Parathyroid adenoma (tissue), 2 donors: ENCODE measurements around the gene FFAR1.

ENCODE experiments used
- H2AFZ ChIP-seq: fragments of 300-600 bp; sonication (generic); one replicate; pipeline ENCODE4 v1.7.0; 2017; ENCODE audit warnings: antibody characterized with exemption, mild to moderate bottlenecking
- H3K27ac ChIP-seq: fragments of 300-600 bp; sonication (generic); one replicate; pipeline ENCODE4 v1.7.0; 2017
- H3K27me3 ChIP-seq: fragments of 300-600 bp; sonication (generic); one replicate; pipeline ENCODE4 v1.7.0; 2017; ENCODE audit warnings: low read length; ENCODE audit not compliant: control insufficient read depth, insufficient read depth
- H3K36me3 ChIP-seq: fragments of 300-600 bp; sonication (generic); one replicate; pipeline ENCODE4 v1.7.0; 2017; ENCODE audit warnings: low read length; ENCODE audit not compliant: control insufficient read depth, insufficient read depth
- H3K4me1 ChIP-seq: fragments of 300-600 bp; sonication (generic); one replicate; pipeline ENCODE4 v1.7.0; 2017; ENCODE audit warnings: control low read depth
- H3K4me2 ChIP-seq: fragments of 300-600 bp; sonication (generic); one replicate; pipeline ENCODE4 v1.7.0; 2017; ENCODE audit warnings: low read length
- H3K4me3 ChIP-seq: fragments of 300-600 bp; sonication (generic); one replicate; pipeline ENCODE4 v1.7.0; 2017; ENCODE audit warnings: low read depth, low read length
- H3K79me2 ChIP-seq: fragments of 300-600 bp; sonication (generic); one replicate; pipeline ENCODE4 v1.7.0; 2017; ENCODE audit warnings: control low read depth
- H3K9ac ChIP-seq: fragments of 300-600 bp; sonication (generic); one replicate; pipeline ENCODE4 v1.7.0; 2017; ENCODE audit warnings: mild to moderate bottlenecking
- H3K9me3 ChIP-seq: fragments of 300-600 bp; sonication (generic); one replicate; pipeline ENCODE4 v1.7.0; 2017; ENCODE audit warnings: low read length; ENCODE audit not compliant: control insufficient read depth
- TF ChIP-seq, protein P1 (sequence below): fragments of 300-600 bp; sonication (generic); IDR thresholded peaks from one replicate; pipeline ENCODE4 v1.7.0; 2017; ENCODE audit warnings: antibody characterized with exemption, mild to moderate bottlenecking
- donor health status: primary hyperparathyroidism.

The FFAR1 gene

DNA sequence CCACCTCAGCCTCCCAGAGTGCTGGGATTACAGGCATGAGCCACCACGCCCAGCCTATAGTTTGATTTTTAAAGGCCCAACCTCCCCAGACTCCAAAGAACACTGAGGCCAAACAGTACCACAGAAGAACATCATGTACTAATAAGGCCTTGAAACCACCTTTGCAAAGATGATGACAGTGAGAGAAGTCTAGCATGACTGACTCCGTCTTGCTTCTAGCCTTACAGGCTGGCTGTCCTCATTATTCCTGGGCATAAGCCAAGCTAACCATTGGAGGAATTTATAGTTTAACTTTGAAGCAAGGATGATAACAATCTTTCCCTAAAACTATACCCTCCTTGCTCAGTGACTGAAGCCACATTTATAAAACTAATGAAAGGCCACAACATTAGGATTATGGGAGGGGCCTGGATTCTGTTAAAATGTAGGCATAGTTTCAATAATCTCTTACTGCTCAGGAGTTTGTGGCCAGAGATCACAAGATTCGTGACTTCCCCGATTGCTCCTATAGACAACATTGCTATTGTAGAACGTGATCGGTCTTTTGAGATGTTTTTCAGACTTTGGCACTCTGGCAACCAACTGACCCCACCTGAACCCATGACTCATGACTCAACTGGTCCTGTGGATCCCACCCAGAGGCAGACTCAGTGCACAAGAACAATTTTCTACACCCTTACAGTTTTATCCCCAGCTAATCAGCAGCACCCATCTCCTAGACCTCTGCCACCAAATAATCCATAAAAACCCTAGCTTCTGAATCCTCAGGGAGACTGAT lies 40.8 kb downstream of the FFAR1 start:
- peak overlapping the region; percentile 92 for H3K27ac ChIP-seq
- H3K4me3 ChIP-seq, result no peak overlapping the region
- no peaks in the 10 kb centered on the region for H3K27me3 ChIP-seq
- H3K79me2 ChIP-seq, result no peaks in the 10 kb centered on the region
- H3K4me2 ChIP-seq, result peak overlapping the region; percentile 64
- peak overlapping the region; percentile 68 for H2AFZ ChIP-seq
- no peaks in the 10 kb centered on the region for H3K36me3 ChIP-seq
- H3K9ac ChIP-seq, result no peak overlapping the region
- no peaks in the 10 kb centered on the region for H3K9me3 ChIP-seq
- TF ChIP-seq, protein P1, sequence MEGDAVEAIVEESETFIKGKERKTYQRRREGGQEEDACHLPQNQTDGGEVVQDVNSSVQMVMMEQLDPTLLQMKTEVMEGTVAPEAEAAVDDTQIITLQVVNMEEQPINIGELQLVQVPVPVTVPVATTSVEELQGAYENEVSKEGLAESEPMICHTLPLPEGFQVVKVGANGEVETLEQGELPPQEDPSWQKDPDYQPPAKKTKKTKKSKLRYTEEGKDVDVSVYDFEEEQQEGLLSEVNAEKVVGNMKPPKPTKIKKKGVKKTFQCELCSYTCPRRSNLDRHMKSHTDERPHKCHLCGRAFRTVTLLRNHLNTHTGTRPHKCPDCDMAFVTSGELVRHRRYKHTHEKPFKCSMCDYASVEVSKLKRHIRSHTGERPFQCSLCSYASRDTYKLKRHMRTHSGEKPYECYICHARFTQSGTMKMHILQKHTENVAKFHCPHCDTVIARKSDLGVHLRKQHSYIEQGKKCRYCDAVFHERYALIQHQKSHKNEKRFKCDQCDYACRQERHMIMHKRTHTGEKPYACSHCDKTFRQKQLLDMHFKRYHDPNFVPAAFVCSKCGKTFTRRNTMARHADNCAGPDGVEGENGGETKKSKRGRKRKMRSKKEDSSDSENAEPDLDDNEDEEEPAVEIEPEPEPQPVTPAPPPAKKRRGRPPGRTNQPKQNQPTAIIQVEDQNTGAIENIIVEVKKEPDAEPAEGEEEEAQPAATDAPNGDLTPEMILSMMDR, result no peak
- H3K4me1 ChIP-seq, result peaks cover 32% of the 10 kb centered on the region

DNA sequence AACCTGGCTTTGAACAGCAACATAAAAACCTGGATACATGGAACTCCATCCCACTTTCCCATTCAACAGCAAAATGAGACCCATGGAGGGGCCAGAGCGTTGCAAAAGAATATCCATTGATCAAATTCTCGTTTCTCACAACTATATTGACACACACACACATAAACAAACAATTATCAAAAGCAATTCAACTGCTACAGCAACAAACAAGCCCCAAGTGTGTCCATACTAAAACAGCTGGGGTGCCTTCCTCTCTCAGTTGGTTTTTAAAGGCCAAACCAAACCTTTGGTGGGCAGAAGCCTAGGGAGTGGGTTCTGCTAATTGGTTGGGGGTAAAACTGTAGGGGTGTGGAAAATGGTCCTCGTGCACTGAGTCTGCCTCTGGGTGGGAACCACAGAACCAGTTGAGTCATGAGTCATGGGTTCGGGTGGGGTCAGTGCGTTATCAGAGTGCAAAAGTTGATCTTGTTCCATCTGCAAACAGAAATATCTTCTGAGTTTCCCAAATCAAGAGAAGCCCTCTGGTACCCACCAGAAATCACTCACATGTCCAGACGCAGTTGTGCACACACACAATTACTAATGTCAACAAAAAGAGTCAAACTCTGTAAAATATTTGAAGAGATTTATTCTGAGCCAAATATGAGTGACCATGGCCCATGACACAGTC lies 41.6 kb downstream of the FFAR1 start:
- H3K4me3 ChIP-seq, result no peak overlapping the region
- H3K4me2 ChIP-seq, result peak overlapping the region; percentile 64
- no peaks in the 10 kb centered on the region for H3K27me3 ChIP-seq
- no peak overlapping the region for H3K9ac ChIP-seq
- H3K4me1 ChIP-seq, result peaks cover 37% of the 10 kb centered on the region
- H2AFZ ChIP-seq, result peak overlapping the region; percentile 68
- H3K79me2 ChIP-seq, result no peaks in the 10 kb centered on the region
- TF ChIP-seq, protein P1, result no peak
- H3K36me3 ChIP-seq, result no peaks in the 10 kb centered on the region
- no peaks in the 10 kb centered on the region for H3K9me3 ChIP-seq
- H3K27ac ChIP-seq, result peak overlapping the region; percentile 92

- H3K27ac ChIP-seq, result no peak overlapping the region
- TF ChIP-seq, protein P1, result no peak
Observed at GRCh38 chr19:35392742-35393715, 45.3 kb downstream of the FFAR1 start.

GRCh38 chr19:35395382-35396199 lies 47.9 kb downstream of the FFAR1 start:
- no peak overlapping the region for H3K9ac ChIP-seq
- no peaks in the 10 kb centered on the region for H3K9me3 ChIP-seq
- no peak overlapping the region for H3K27ac ChIP-seq
- peak overlapping the region; percentile 73 for H2AFZ ChIP-seq
- TF ChIP-seq, protein P1, result no peak
- no peak overlapping the region for H3K4me3 ChIP-seq
- H3K27me3 ChIP-seq, result no peaks in the 10 kb centered on the region
- H3K4me2 ChIP-seq, result no peak overlapping the region
- H3K4me1 ChIP-seq, result peaks cover 34% of the 10 kb centered on the region
- no peaks in the 10 kb centered on the region for H3K36me3 ChIP-seq
- no peaks in the 10 kb centered on the region for H3K79me2 ChIP-seq

More at GRCh38 chr19:35392742-35393715, 45.3 kb downstream of the FFAR1 start:
- H3K4me2 ChIP-seq, result no peak overlapping the region
- H3K36me3 ChIP-seq, result no peaks in the 10 kb centered on the region
- H3K4me3 ChIP-seq, result no peak overlapping the region
- H2AFZ ChIP-seq, result peak overlapping the region; percentile 16
- peaks cover 42% of the 10 kb centered on the region for H3K4me1 ChIP-seq
- no peaks in the 10 kb centered on the region for H3K27me3 ChIP-seq
- no peaks in the 10 kb centered on the region for H3K9me3 ChIP-seq
- H3K79me2 ChIP-seq, result no peaks in the 10 kb centered on the region
- no peak overlapping the region for H3K9ac ChIP-seq
